Measurements from ENCODE around the gene CSTPP1. TPM values are rescaled to one million over a fixed set of nuclear protein-coding genes. Genes with fewer than 3 reads are reported as not detected.

Gene CSTPP1
- total RNA-seq, 1 donor from 2014 or later: 58.5 TPM

DNA sequence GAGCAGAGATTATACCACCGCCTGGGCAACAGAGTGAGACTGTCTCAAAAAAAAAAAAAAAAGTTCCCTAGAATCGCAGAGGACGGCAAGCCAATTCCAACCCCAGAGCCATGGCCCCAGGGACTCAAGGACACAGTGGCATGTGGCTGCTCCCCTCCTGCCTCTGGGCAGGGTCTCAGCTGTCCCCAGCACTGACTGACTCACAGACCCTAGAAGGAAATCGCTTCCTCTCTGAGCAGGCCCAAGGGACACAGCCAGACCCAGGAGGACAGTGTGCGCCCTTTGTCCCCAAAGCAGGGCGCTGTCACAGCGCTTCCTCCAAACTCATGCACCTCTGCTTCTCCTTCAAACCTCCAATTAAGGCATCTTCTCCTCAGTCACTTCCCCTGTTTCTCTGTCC lies 247.4 kb downstream of the CSTPP1 start:
- Mint-ChIP-seq H3K4me1 (peaks cover 22% of the 10 kb centered on the region), H3K4me3 (peak overlapping the region; percentile 85), H3K27me3 (ENCODE audit: low read depth) (peaks cover 53% of the 10 kb centered on the region), H3K36me3 (ENCODE audit: low read depth) (no peaks in the 10 kb centered on the region), H3K27ac (ENCODE audit: unreplicated experiment) (no peak overlapping the region), H3K9me3 (no peaks in the 10 kb centered on the region)
- TF ChIP-seq CTCF (conservative IDR thresholded peaks at IDR 0.05): no peak
- no peak for DNase-seq (ENCODE audit: low read depth, low spot score)

GRCh38 chr11:47184711-47185304 lies 248.2 kb downstream of the CSTPP1 start:
- Mint-ChIP-seq H3K4me1 (peaks cover 19% of the 10 kb centered on the region), H3K9me3 (no peaks in the 10 kb centered on the region), H3K27ac (ENCODE audit: unreplicated experiment) (peak overlapping the region; percentile 19), H3K4me3 (peak overlapping the region; percentile 85), H3K36me3 (ENCODE audit: low read depth) (no peaks in the 10 kb centered on the region), H3K27me3 (ENCODE audit: low read depth) (peaks cover 58% of the 10 kb centered on the region)
- TF ChIP-seq CTCF (conservative IDR thresholded peaks at IDR 0.05): no peak
- no peak for DNase-seq (ENCODE audit: low read depth, low spot score)

DNA sequence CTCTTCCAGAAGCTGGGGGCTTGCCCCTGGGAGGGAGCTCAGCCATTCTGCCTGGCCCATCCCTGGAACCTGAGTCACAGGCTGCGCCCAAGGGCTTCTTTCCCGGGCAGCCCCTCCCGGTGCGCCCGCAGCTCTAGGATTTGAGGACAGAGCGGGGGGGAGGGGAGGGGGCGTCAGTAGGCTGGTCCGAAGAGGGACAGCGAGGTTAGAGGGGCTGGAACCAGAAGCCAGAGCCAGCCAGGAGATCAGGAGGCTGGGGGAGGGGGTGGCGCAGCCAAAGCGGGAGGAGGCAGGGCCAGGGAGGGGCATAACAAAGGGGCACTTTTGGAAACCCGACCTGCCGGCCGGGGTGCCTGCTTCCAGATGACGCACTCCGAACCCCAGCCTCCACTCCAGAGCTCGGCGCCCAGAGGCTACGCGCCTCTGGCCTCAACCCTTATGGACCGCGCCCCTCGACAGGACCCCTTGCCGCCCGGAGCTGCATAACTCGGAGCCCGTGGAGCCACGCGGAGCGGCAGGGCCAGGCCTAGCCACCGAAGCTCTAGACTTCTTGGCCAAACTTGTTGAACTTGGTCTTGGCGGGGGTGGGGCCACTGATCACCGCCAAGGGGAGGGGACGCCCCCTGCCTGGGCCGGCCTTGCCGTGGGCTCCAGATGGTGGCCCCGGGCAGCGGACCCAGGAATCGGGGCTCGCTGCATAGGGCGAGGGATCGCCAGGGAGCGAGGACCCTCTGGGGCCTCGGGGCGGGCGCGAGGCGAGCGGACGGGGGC lies 248.9 kb downstream of the CSTPP1 start:
- TF ChIP-seq CTCF (conservative IDR thresholded peaks at IDR 0.05): no peak
- H3K27ac Mint-ChIP-seq (ENCODE audit: unreplicated experiment): peak overlapping the region; percentile 57
- H3K4me3 Mint-ChIP-seq: peak overlapping the region; percentile 85
- no peak for DNase-seq (ENCODE audit: low read depth, low spot score)
- H3K36me3 Mint-ChIP-seq (ENCODE audit: low read depth): no peaks in the 10 kb centered on the region
- no peaks in the 10 kb centered on the region for H3K9me3 Mint-ChIP-seq
- H3K27me3 Mint-ChIP-seq (ENCODE audit: low read depth): peaks cover 63% of the 10 kb centered on the region
- peaks cover 19% of the 10 kb centered on the region for H3K4me1 Mint-ChIP-seq

GRCh38 chr11:47186076-47186699 lies 249.6 kb downstream of the CSTPP1 start, which contains the start of gene PACSIN3:
PACSIN3 (minus strand) TSS chr11:47186434; CDS start chr11:47182727, 3,707 bp downstream.
- DNase-seq (ENCODE audit: low read depth, low spot score): peak; percentile 47
- Mint-ChIP-seq H3K27ac (ENCODE audit: unreplicated experiment) (peak within 1 kb of the TSS; percentile 57), H3K27me3 (ENCODE audit: low read depth) (peaks cover 69% of the 10 kb centered on the region), H3K9me3 (no peaks in the 10 kb centered on the region), H3K4me1 (peaks cover 20% of the 10 kb centered on the region), H3K36me3 (ENCODE audit: low read depth) (no peaks in the 10 kb centered on the region), H3K4me3 (peak within 1 kb of the TSS; percentile 88)
- TF ChIP-seq CTCF (conservative IDR thresholded peaks at IDR 0.05): peak; percentile 47

- TF ChIP-seq CTCF (conservative IDR thresholded peaks at IDR 0.05): peak; percentile 23
- Mint-ChIP-seq H3K4me1 (peaks cover 23% of the 10 kb centered on the region), H3K4me3 (peak overlapping the region; percentile 88), H3K27ac (ENCODE audit: unreplicated experiment) (no peak overlapping the region), H3K36me3 (ENCODE audit: low read depth) (no peaks in the 10 kb centered on the region), H3K27me3 (ENCODE audit: low read depth) (peaks cover 75% of the 10 kb centered on the region), H3K9me3 (no peaks in the 10 kb centered on the region)
- DNase-seq (ENCODE audit: low read depth, low spot score): peak; percentile 26
These were observed 250.4 kb downstream of the CSTPP1 start for GRCh38 chr11:47186700-47187695.

Data from neural crest cell (in vitro differentiated cells).